IPS-15b (cell line): ENCODE data around the gene LRRC1.

Source experiments
- H3K27me3 ChIP-seq: one replicate; pipeline ENCODE4 v1.6.1; 2013; ENCODE audit warnings: low read length; ENCODE audit not compliant: control insufficient read depth, insufficient read depth
- H3K36me3 ChIP-seq: one replicate; pipeline ENCODE4 v1.6.1; 2013; ENCODE audit warnings: low read length; ENCODE audit not compliant: control insufficient read depth, insufficient read depth
- H3K4me1 ChIP-seq: one replicate; pipeline ENCODE4 v1.6.1; 2013; ENCODE audit warnings: mild to moderate bottlenecking, low read length; ENCODE audit not compliant: control insufficient read depth, insufficient read depth
- H3K4me3 ChIP-seq: one replicate; pipeline ENCODE4 v1.5.1; 2013; ENCODE audit warnings: low read depth, low read length
- H3K9ac ChIP-seq: one replicate; pipeline ENCODE4 v1.6.1; 2013; ENCODE audit warnings: low read depth, mild to moderate bottlenecking, low read length
- H3K9me3 ChIP-seq: one replicate; pipeline ENCODE4 v1.6.1; 2013; ENCODE audit warnings: mild to moderate bottlenecking, low read length; ENCODE audit not compliant: control insufficient read depth, insufficient read depth

Gene LRRC1

GRCh38 chr6:53794720-53795339 lies at the start of gene LRRC1:
LRRC1 (plus strand) TSS chr6:53795005; CDS start chr6:53795257, 252 bp downstream.
- H3K4me1 ChIP-seq: peaks cover 6% of the 10 kb centered on the region
- H3K9me3 ChIP-seq: no peaks in the 10 kb centered on the region
- H3K36me3 ChIP-seq: no peaks in the 10 kb centered on the region
- peaks cover 13% of the 10 kb centered on the region for H3K27me3 ChIP-seq
- H3K4me3 ChIP-seq: peak within 1 kb of the TSS; percentile 91
- peak within 1 kb of the TSS; percentile 82 for H3K9ac ChIP-seq

- Histone ChIP-seq H3K4me3 (no peak overlapping the region), H3K27me3 (no peaks in the 10 kb centered on the region), H3K9ac (no peak overlapping the region), H3K9me3 (no peaks in the 10 kb centered on the region), H3K4me1 (no peaks in the 10 kb centered on the region), H3K36me3 (no peaks in the 10 kb centered on the region)
These were observed 48.2 kb upstream of the LRRC1 start for GRCh38 chr6:53746442-53747103.

- Histone ChIP-seq H3K4me1 (no peaks in the 10 kb centered on the region), H3K4me3 (no peak overlapping the region), H3K27me3 (no peaks in the 10 kb centered on the region), H3K36me3 (no peaks in the 10 kb centered on the region), H3K9me3 (no peaks in the 10 kb centered on the region), H3K9ac (no peak overlapping the region)
These were observed 44.7 kb upstream of the LRRC1 start for GRCh38 chr6:53750052-53750650.

GRCh38 chr6:53751417-53751816 lies 43.4 kb upstream of the LRRC1 start:
- no peaks in the 10 kb centered on the region for H3K4me1 ChIP-seq
- H3K4me3 ChIP-seq: no peak overlapping the region
- no peak overlapping the region for H3K9ac ChIP-seq
- H3K36me3 ChIP-seq: no peaks in the 10 kb centered on the region
- no peaks in the 10 kb centered on the region for H3K27me3 ChIP-seq
- no peaks in the 10 kb centered on the region for H3K9me3 ChIP-seq

- Histone ChIP-seq H3K9me3 (no peaks in the 10 kb centered on the region), H3K4me3 (no peak overlapping the region), H3K9ac (no peak overlapping the region)
These were observed 42.4 kb upstream of the LRRC1 start for GRCh38 chr6:53752440-53752839.

GRCh38 chr6:53752856-53753255 lies 41.9 kb upstream of the LRRC1 start:
- Histone ChIP-seq H3K4me3 (no peak overlapping the region), H3K36me3 (no peaks in the 10 kb centered on the region), H3K27me3 (no peaks in the 10 kb centered on the region), H3K9me3 (no peaks in the 10 kb centered on the region), H3K4me1 (no peaks in the 10 kb centered on the region), H3K9ac (no peak overlapping the region)

More at GRCh38 chr6:53752440-53752839, 42.4 kb upstream of the LRRC1 start:
- no peaks in the 10 kb centered on the region for H3K27me3 ChIP-seq
- no peaks in the 10 kb centered on the region for H3K4me1 ChIP-seq
- H3K36me3 ChIP-seq: no peaks in the 10 kb centered on the region

GRCh38 chr6:53754330-53754729 lies 40.5 kb upstream of the LRRC1 start:
- Histone ChIP-seq H3K9me3 (no peaks in the 10 kb centered on the region), H3K9ac (no peak overlapping the region), H3K4me3 (no peak overlapping the region), H3K4me1 (no peaks in the 10 kb centered on the region), H3K36me3 (no peaks in the 10 kb centered on the region), H3K27me3 (no peaks in the 10 kb centered on the region)

- no peaks in the 10 kb centered on the region for H3K9me3 ChIP-seq
- H3K36me3 ChIP-seq: no peaks in the 10 kb centered on the region
- no peak overlapping the region for H3K4me3 ChIP-seq
- no peaks in the 10 kb centered on the region for H3K4me1 ChIP-seq
- H3K27me3 ChIP-seq: no peaks in the 10 kb centered on the region
- no peak overlapping the region for H3K9ac ChIP-seq
These were observed 38.4 kb upstream of the LRRC1 start for GRCh38 chr6:53756396-53756795.

- H3K9ac ChIP-seq: no peak overlapping the region
- no peaks in the 10 kb centered on the region for H3K9me3 ChIP-seq
- H3K27me3 ChIP-seq: no peaks in the 10 kb centered on the region
These were observed 36.3 kb upstream of the LRRC1 start for GRCh38 chr6:53758496-53758895.

GRCh38 chr6:53761036-53761435 lies 33.8 kb upstream of the LRRC1 start:
- H3K9ac ChIP-seq: no peak overlapping the region
- H3K4me3 ChIP-seq: no peak overlapping the region
- H3K9me3 ChIP-seq: no peaks in the 10 kb centered on the region
- H3K36me3 ChIP-seq: no peaks in the 10 kb centered on the region
- no peaks in the 10 kb centered on the region for H3K4me1 ChIP-seq
- H3K27me3 ChIP-seq: no peaks in the 10 kb centered on the region

More at GRCh38 chr6:53758496-53758895, 36.3 kb upstream of the LRRC1 start:
- no peaks in the 10 kb centered on the region for H3K36me3 ChIP-seq
- H3K4me3 ChIP-seq: no peak overlapping the region
- no peaks in the 10 kb centered on the region for H3K4me1 ChIP-seq

GRCh38 chr6:53765270-53765669 lies 29.5 kb upstream of the LRRC1 start:
- Histone ChIP-seq H3K9me3 (no peaks in the 10 kb centered on the region), H3K9ac (no peak overlapping the region), H3K27me3 (no peaks in the 10 kb centered on the region), H3K4me1 (no peaks in the 10 kb centered on the region), H3K36me3 (no peaks in the 10 kb centered on the region), H3K4me3 (no peak overlapping the region)

- Histone ChIP-seq H3K27me3 (no peaks in the 10 kb centered on the region), H3K36me3 (no peaks in the 10 kb centered on the region), H3K4me1 (no peaks in the 10 kb centered on the region), H3K9ac (no peak overlapping the region), H3K4me3 (no peak overlapping the region), H3K9me3 (no peaks in the 10 kb centered on the region)
These were observed 27.9 kb upstream of the LRRC1 start for GRCh38 chr6:53766930-53767329.
